Mesendoderm (in vitro differentiated cells): ENCODE results near the gene C16orf86.
A peak's percentile ranks its signal among the peaks of the same experiment; 100 is the strongest.

Experiments used
- DNase-seq: peaks from one replicate; pipeline ENCODE4 v3.0.0; 2013
- H2AK5ac ChIP-seq: 2 replicates; pipeline ENCODE4 v1.6.1; 2013; ENCODE audit warnings: low read length, inconsistent platforms
- H2BK120ac ChIP-seq: 2 replicates; pipeline ENCODE4 v1.6.1; 2013; ENCODE audit warnings: low read depth, mild to moderate bottlenecking, low read length, moderate library complexity, mixed read lengths
- H2BK15ac ChIP-seq: replicated peaks from 2 replicates; pipeline ENCODE4 v1.6.1; 2013; ENCODE audit warnings: low read depth, mild to moderate bottlenecking, moderate library complexity
- H2BK5ac ChIP-seq: 2 replicates; pipeline ENCODE4 v1.6.1; 2013; ENCODE audit warnings: low read length, inconsistent platforms
- H3K18ac ChIP-seq: 2 replicates; pipeline ENCODE4 v1.6.1; 2013; ENCODE audit warnings: mild to moderate bottlenecking, low read length, mixed read lengths
- H3K23ac ChIP-seq: one replicate; pipeline ENCODE4 v1.6.1; 2013; ENCODE audit warnings: low read length
- H3K27ac ChIP-seq: 2 replicates; pipeline ENCODE4 v1.5.1; 2013; ENCODE audit warnings: low read depth, mild to moderate bottlenecking, inconsistent platforms, low read length, moderate library complexity
- H3K27me3 ChIP-seq: 2 replicates; pipeline ENCODE4 v1.6.1; 2013; ENCODE audit warnings: low read length, control low read depth, mild to moderate bottlenecking, inconsistent platforms; ENCODE audit not compliant: insufficient read depth, poor library complexity
- H3K36me3 ChIP-seq: 2 replicates; pipeline ENCODE4 v1.6.1; 2013; ENCODE audit warnings: low read length, inconsistent platforms; ENCODE audit not compliant: control insufficient read depth, insufficient read depth
- H3K4ac ChIP-seq: one replicate; pipeline ENCODE4 v1.6.1; 2013; ENCODE audit warnings: low read depth, mild to moderate bottlenecking, low read length, moderate library complexity
- H3K4me1 ChIP-seq: 2 replicates; pipeline ENCODE4 v1.6.1; 2013; ENCODE audit warnings: low read depth, low read length, inconsistent platforms; ENCODE audit not compliant: control insufficient read depth
- H3K4me2 ChIP-seq: 2 replicates; pipeline ENCODE4 v1.6.1; 2013; ENCODE audit warnings: low read length
- H3K4me3 ChIP-seq: 2 replicates; pipeline ENCODE4 v1.5.1; 2013; ENCODE audit warnings: mild to moderate bottlenecking, low read length
- H3K56ac ChIP-seq: one replicate; pipeline ENCODE4 v1.6.1; 2013; ENCODE audit warnings: low read length
- H3K79me1 ChIP-seq: 2 replicates; pipeline ENCODE4 v1.6.1; 2013; ENCODE audit warnings: low read length, inconsistent platforms
- H3K79me2 ChIP-seq: 2 replicates; pipeline ENCODE4 v1.6.1; 2013; ENCODE audit warnings: mild to moderate bottlenecking, low read length; ENCODE audit not compliant: control insufficient read depth, insufficient read depth
- H3K9ac ChIP-seq: 2 replicates; pipeline ENCODE4 v1.6.1; 2013; ENCODE audit warnings: low read length, inconsistent platforms
- H4K5ac ChIP-seq: one replicate; pipeline ENCODE4 v1.6.1; 2013; ENCODE audit warnings: low read length
- H4K8ac ChIP-seq: one replicate; pipeline ENCODE4 v1.6.1; 2013; ENCODE audit warnings: low read depth, mild to moderate bottlenecking, control low read depth, low read length, moderate library complexity
- WGBS: extraction: QIAGEN DNeasy Blood & Tissue Kit; methylation state at CpG from one replicate; pipeline ENCODE4 v1.1.7; 2013; ENCODE audit warnings: low lambda C conversion rate, missing lambda C conversion rate; ENCODE audit not compliant: insufficient coverage; ENCODE audit errors: extremely low coverage; 5-methylcytosine and 5-hydroxymethylcytosine counted together

Gene C16orf86

GRCh38 chr16:67667453-67667816, 821 bp downstream of the C16orf86 start:
- Histone ChIP-seq H3K4me1 (peaks cover 2% of the 10 kb centered on the region), H3K4me3 (no peak overlapping the region), H4K5ac (no peak overlapping the region), H3K79me2 (no peaks in the 10 kb centered on the region), H3K18ac (no peak overlapping the region), H3K4me2 (no peak overlapping the region), H2BK120ac (no peak overlapping the region), H2BK15ac (no peak overlapping the region), H2AK5ac (no peak overlapping the region), H3K56ac (peak overlapping the region; percentile 90), H2BK5ac (no peak overlapping the region), H3K79me1 (no peaks in the 10 kb centered on the region), H3K36me3 (no peaks in the 10 kb centered on the region), H3K27me3 (no peaks in the 10 kb centered on the region), H3K23ac (no peak overlapping the region), H4K8ac (no peak overlapping the region), H3K9ac (peak overlapping the region; percentile 77), H3K4ac (no peak overlapping the region), H3K27ac (no peak overlapping the region)
- DNase-seq = no peak
- WGBS = no CpG with 5 or more reads among the region's 10 CpGs

- Histone ChIP-seq H3K36me3 (no peaks in the 10 kb centered on the region), H3K79me1 (no peaks in the 10 kb centered on the region), H3K79me2 (no peaks in the 10 kb centered on the region), H2BK15ac (no peak overlapping the region), H3K4ac (no peak overlapping the region), H3K18ac (no peak overlapping the region), H3K27ac (no peak overlapping the region), H2BK120ac (no peak overlapping the region), H3K4me3 (no peak overlapping the region), H3K56ac (no peak overlapping the region), H2BK5ac (no peak overlapping the region), H3K4me1 (peaks cover 2% of the 10 kb centered on the region), H3K9ac (no peak overlapping the region), H3K27me3 (no peaks in the 10 kb centered on the region), H4K5ac (no peak overlapping the region), H4K8ac (no peak overlapping the region), H3K4me2 (no peak overlapping the region), H2AK5ac (no peak overlapping the region), H3K23ac (no peak overlapping the region)
- DNase-seq = peak; percentile 95
- no CpG with 5 or more reads among the region's 18 CpGs for WGBS
These were observed 1.3 kb downstream of the C16orf86 start for GRCh38 chr16:67667817-67668494.

- no peaks in the 10 kb centered on the region for H3K79me2 ChIP-seq
- no peak overlapping the region for H4K8ac ChIP-seq
- no peaks in the 10 kb centered on the region for H3K79me1 ChIP-seq
- H2BK120ac ChIP-seq = no peak overlapping the region
- no peaks in the 10 kb centered on the region for H3K27me3 ChIP-seq
- no peaks in the 10 kb centered on the region for H3K36me3 ChIP-seq
- no peak overlapping the region for H2BK5ac ChIP-seq
- H3K18ac ChIP-seq = no peak overlapping the region
- no peak overlapping the region for H3K4me2 ChIP-seq
- H3K4me1 ChIP-seq = peaks cover 2% of the 10 kb centered on the region
- H3K27ac ChIP-seq = no peak overlapping the region
- no peak overlapping the region for H3K4ac ChIP-seq
- H2BK15ac ChIP-seq = no peak overlapping the region
- no peak overlapping the region for H4K5ac ChIP-seq
- no CpG with 5 or more reads among the region's 6 CpGs for WGBS
- H3K4me3 ChIP-seq = no peak overlapping the region
- no peak overlapping the region for H3K9ac ChIP-seq
- no peak overlapping the region for H3K23ac ChIP-seq
- no peak for DNase-seq
- H3K56ac ChIP-seq = no peak overlapping the region
- no peak overlapping the region for H2AK5ac ChIP-seq
These were observed 2.0 kb downstream of the C16orf86 start for GRCh38 chr16:67668495-67669157.

GRCh38 chr16:67669499-67670101, 3.0 kb downstream of the C16orf86 start:
- Histone ChIP-seq H3K18ac (no peak overlapping the region), H3K79me2 (no peaks in the 10 kb centered on the region), H3K79me1 (no peaks in the 10 kb centered on the region), H4K5ac (no peak overlapping the region), H3K36me3 (no peaks in the 10 kb centered on the region), H3K27me3 (no peaks in the 10 kb centered on the region), H3K23ac (no peak overlapping the region), H2BK5ac (no peak overlapping the region), H2BK15ac (no peak overlapping the region), H2BK120ac (no peak overlapping the region), H3K4me3 (no peak overlapping the region), H3K4me2 (no peak overlapping the region), H3K27ac (no peak overlapping the region), H3K4me1 (peaks cover 2% of the 10 kb centered on the region), H3K56ac (no peak overlapping the region), H2AK5ac (no peak overlapping the region), H3K9ac (no peak overlapping the region), H3K4ac (no peak overlapping the region), H4K8ac (no peak overlapping the region)
- no CpG with 5 or more reads among the region's 10 CpGs for WGBS
- no peak for DNase-seq

GRCh38 chr16:67672306-67672705, 5.7 kb downstream of the C16orf86 start:
- Histone ChIP-seq H3K4me1 (no peaks in the 10 kb centered on the region), H2BK15ac (no peak overlapping the region), H3K4me2 (no peak overlapping the region), H3K56ac (no peak overlapping the region), H3K27me3 (no peaks in the 10 kb centered on the region), H3K4ac (no peak overlapping the region), H3K18ac (no peak overlapping the region), H2AK5ac (no peak overlapping the region), H3K4me3 (no peak overlapping the region), H3K79me2 (no peaks in the 10 kb centered on the region), H4K8ac (no peak overlapping the region), H3K27ac (no peak overlapping the region), H4K5ac (no peak overlapping the region), H3K9ac (no peak overlapping the region), H2BK5ac (no peak overlapping the region), H3K23ac (no peak overlapping the region), H3K79me1 (no peaks in the 10 kb centered on the region), H2BK120ac (no peak overlapping the region), H3K36me3 (no peaks in the 10 kb centered on the region)
- DNase-seq = no peak
- WGBS = no CpG with 5 or more reads among the region's 4 CpGs
